GM15510 (cell line): Measurements from ENCODE around the gene SCN5A.

Source experiments
- POLR2A ChIP-seq: IDR thresholded peaks from 3 replicates; pipeline ENCODE4 v1.6.1; 2011; ENCODE audit warnings: borderline replicate concordance; ENCODE audit not compliant: insufficient read length; ENCODE audit errors: extremely low read depth

The SCN5A gene

GRCh38 chr3:38521391-38521987 is 128.0 kb downstream of the SCN5A start:
- no peak for TF ChIP-seq POLR2A

GRCh38 chr3:38519651-38520050 is 129.8 kb downstream of the SCN5A start:
- no peak for TF ChIP-seq POLR2A

- TF ChIP-seq POLR2A: no peak
Observed at GRCh38 chr3:38519000-38519399, 130.5 kb downstream of the SCN5A start.

GRCh38 chr3:38516669-38517068 is 132.8 kb downstream of the SCN5A start:
- TF ChIP-seq POLR2A: no peak

GRCh38 chr3:38515367-38515766 is 134.1 kb downstream of the SCN5A start:
- no peak for TF ChIP-seq POLR2A

- no peak for TF ChIP-seq POLR2A
Observed at GRCh38 chr3:38511546-38511945, 137.9 kb downstream of the SCN5A start.

- no peak for TF ChIP-seq POLR2A
Observed at GRCh38 chr3:38510631-38511030, 138.9 kb downstream of the SCN5A start.

GRCh38 chr3:38509732-38510131 is 139.8 kb downstream of the SCN5A start:
- no peak for TF ChIP-seq POLR2A

GRCh38 chr3:38507120-38507519 is 142.4 kb downstream of the SCN5A start:
- no peak for TF ChIP-seq POLR2A

- no peak for TF ChIP-seq POLR2A
Observed at GRCh38 chr3:38500688-38501417, 148.6 kb downstream of the SCN5A start.
